ENCODE data around the gene NUP210. TPM values are rescaled to one million over a fixed set of nuclear protein-coding genes. Genes with fewer than 3 reads are reported as not detected.

Gene NUP210
- total and polyA plus RNA-seq, 2 of the 13 experiments (the other 11 are each of a cell fraction or from before 2014, with no cell fraction given): 31.6 to 35.2 TPM

GRCh38 chr3:13280122-13280790 is 139.9 kb downstream of the NUP210 start:
- peaks cover 61% of the 10 kb centered on the region for H3K4me1 ChIP-seq (ENCODE audit: insufficient read depth, low read length)
- POLR2A ChIA-PET: no interaction called here
- no peak for ATAC-seq

GRCh38 chr3:13279532-13279910 is 140.6 kb downstream of the NUP210 start:
- DNase-seq (ENCODE audit: low spot score): no peak
- TSS peak; percentile 36 for BruUV-seq (replicated peaks)
- Histone ChIP-seq H3K9ac (ENCODE audit: insufficient read depth, low read depth, low read length) (no peak overlapping the region), H2AFZ (ENCODE audit: low read length) (no peak overlapping the region), H4K20me1 (ENCODE audit: insufficient read depth, low read length) (peaks cover 2% of the 10 kb centered on the region; the same call in 1 of the 2 replicates), H3K27ac (ENCODE audit: extremely low read length, insufficient read depth, low read length) (no peak overlapping the region), H3K36me3 (replicated peaks in 1 of 2; ENCODE audit: control insufficient read depth in 1 of 2, insufficient read depth in 2 of 2, low read length in 2 of 2) (peaks cover 0 to 7% of the 10 kb centered on the region in 2 experiments; a peak in 2 of 5 replicates), H3K4me3 (replicated peaks in 1 of 3; ENCODE audit: insufficient read depth in 1 of 3, low read depth in 2 of 3, low read length in 3 of 3) (no peak overlapping the region), H3K9me3 (ENCODE audit: low read length) (no peaks in the 10 kb centered on the region), H3K4me2 (ENCODE audit: low read depth, low read length) (no peak overlapping the region), H3K4me1 (ENCODE audit: insufficient read depth, low read length) (peaks cover 53% of the 10 kb centered on the region), H3K27me3 (ENCODE audit: control insufficient read depth in 1 of 2, insufficient read depth in 2 of 2, low read length in 2 of 2) (peaks cover 0 to under 1% of the 10 kb centered on the region in 2 experiments; a peak in 2 of 5 replicates), H3K79me2 (ENCODE audit: insufficient read depth, low read length) (peaks cover 56% of the 10 kb centered on the region)
- ChIA-PET POLR2A (no interaction called here), CTCF (ENCODE audit: low intra/inter-chr PET ratio, low total read pairs) (no interaction called here)
- FAIRE-seq: no peak
- WGBS (ENCODE audit: low lambda C conversion rate): 94% methylated on average over 2 of the region's 6 CpGs
- intact Hi-C loops (cut with micrococcal nuclease; ENCODE audit: unreplicated experiment): no loop called here
- peak; percentile 27 for TF ChIP-seq ZNF687 (CRISPR knock-in tag; IDR thresholded peaks at IDR 0.05)
- no peak for TF ChIP-seq SOX6 (IDR thresholded peaks at IDR 0.05)
- no peak for TF ChIP-seq SOX6 (CRISPR knock-in tag; IDR thresholded peaks at IDR 0.05)
- in situ Hi-C loops (cut with HindIII; ENCODE audit: extremely low pct_ligation_motif_present, low pct_unique_long_range_greater_than_20kb): no loop called here
- ATAC-seq: no peak

More at GRCh38 chr3:13280122-13280790, 139.9 kb downstream of the NUP210 start:
- H3K79me2 ChIP-seq (ENCODE audit: insufficient read depth, low read length): peaks cover 56% of the 10 kb centered on the region
- in situ Hi-C loops (cut with HindIII; ENCODE audit: extremely low pct_ligation_motif_present, low pct_unique_long_range_greater_than_20kb): loop anchor here (5.0 kb wide), 1 partner anchor 188 kb away; no protein-coding TSS in a partner anchor
- intact Hi-C loops (cut with micrococcal nuclease; ENCODE audit: unreplicated experiment): loop anchor here (5.0 kb wide), 1 partner anchor 88 kb away; no protein-coding TSS in a partner anchor
- H3K4me3 ChIP-seq (replicated peaks in 1 of 3; ENCODE audit: insufficient read depth in 1 of 3, low read depth in 2 of 3, low read length in 3 of 3): peak overlapping the region in 1 of 3 experiments; percentile 94; a peak in 1 of 6 replicates
- no TSS peak for BruUV-seq (replicated peaks)
- H3K4me2 ChIP-seq (ENCODE audit: low read depth, low read length): peak overlapping the region; percentile 79; the same call in 1 of the 2 replicates
- CTCF ChIA-PET (ENCODE audit: low intra/inter-chr PET ratio, low total read pairs): no interaction called here
- no peak overlapping the region for H3K9ac ChIP-seq (ENCODE audit: insufficient read depth, low read depth, low read length)
- no peak overlapping the region for H2AFZ ChIP-seq (ENCODE audit: low read length)
- TF ChIP-seq CHD4 (IDR thresholded peaks at IDR 0.05; ENCODE audit: borderline replicate concordance, low read length): no peak
- TF ChIP-seq MYPOP (CRISPR knock-in tag; IDR thresholded peaks at IDR 0.05): no peak
- TF ChIP-seq HMGA1 (CRISPR knock-in tag; conservative IDR thresholded peaks at IDR 0.05): no peak
- 0 out of 2 replicates have a peak, but pooled peaks have one; percentile 17 for TF ChIP-seq ZNF430 (CRISPR knock-in tag; IDR thresholded peaks at IDR 0.05)
- FAIRE-seq (no peak), DNase-seq (ENCODE audit: low spot score) (no peak)
- H3K27ac ChIP-seq (ENCODE audit: extremely low read length, insufficient read depth, low read length): no peak overlapping the region
- peaks cover 0 to 7% of the 10 kb centered on the region in 2 experiments; a peak in 2 of 5 replicates for H3K36me3 ChIP-seq (replicated peaks in 1 of 2; ENCODE audit: control insufficient read depth in 1 of 2, insufficient read depth in 2 of 2, low read length in 2 of 2)
- no peaks in the 10 kb centered on the region for H3K9me3 ChIP-seq (ENCODE audit: low read length)
- WGBS (ENCODE audit: low lambda C conversion rate): 89% methylated on average over 5 of the region's 8 CpGs
- peaks cover 0 to 6% of the 10 kb centered on the region in 2 experiments; a peak in 3 of 5 replicates for H3K27me3 ChIP-seq (ENCODE audit: control insufficient read depth in 1 of 2, insufficient read depth in 2 of 2, low read length in 2 of 2)
- peaks cover 2% of the 10 kb centered on the region; the same call in 1 of the 2 replicates for H4K20me1 ChIP-seq (ENCODE audit: insufficient read depth, low read length)

All from HepG2 (cell line).